ENCODE results near the gene GPR107. TPM values are rescaled to one million over a fixed set of nuclear protein-coding genes. Genes with fewer than 3 reads are reported as not detected.

GPR107 gene
- total and polyA plus RNA-seq, 2 donors (not counting 1 experiment from before 2014, with no cell fraction given): 10.4 to 28.1 TPM

DNA sequence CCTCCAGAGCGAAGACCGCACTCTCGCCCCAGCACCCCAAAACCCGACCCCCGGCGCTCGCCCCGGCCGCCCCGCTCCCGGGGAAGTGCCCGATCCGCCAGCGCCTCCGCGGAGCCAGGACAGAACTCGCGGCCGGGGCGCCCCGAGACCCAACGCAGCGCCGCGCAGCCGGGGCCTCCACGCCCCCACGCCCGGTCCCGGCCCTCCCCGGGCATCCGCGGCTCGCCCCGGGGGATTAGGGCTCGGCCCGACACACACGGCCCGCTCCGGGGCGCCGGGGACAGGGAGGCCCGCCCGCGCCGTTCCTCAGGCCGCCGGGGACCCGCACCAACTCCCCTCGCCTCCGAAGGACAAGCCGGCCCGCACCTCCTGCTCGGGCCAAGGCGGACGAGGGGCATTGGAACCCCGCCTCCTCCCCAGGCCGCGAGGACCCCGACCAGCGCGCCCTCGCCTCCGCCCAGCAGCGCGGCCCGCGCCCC is 11.3 kb upstream of the GPR107 start:
- peaks cover 15% of the 10 kb centered on the region for H4K20me1 ChIP-seq (ENCODE audit: control insufficient read depth, insufficient read depth, low read length, poor library complexity, severe bottlenecking)
- WGBS (ENCODE audit: insufficient coverage): under 1% methylated on average over 68 of the region's 68 CpGs
- H3K27me3 Mint-ChIP-seq: no peaks in the 10 kb centered on the region
- CTCF ChIA-PET: interaction anchor here (0.8 to 1.6 kb wide), 5 partner anchors 11 to 54 kb away, joined by 3 to 5 read pairs (median 4); partner anchors contain the start of gene GPR107
- peak overlapping the region; percentile 74 to 97 (median 95) for H3K4me3 ChIP-seq (ENCODE audit: control extremely low read depth in 1 of 5, extremely low read depth in 1 of 5, insufficient read depth in 1 of 5, low read depth in 2 of 5, low read length in 4 of 5)
- no peaks in the 10 kb centered on the region for H3K9me3 Mint-ChIP-seq (ENCODE audit: insufficient read depth)
- H3K9me3 ChIP-seq (ENCODE audit: control extremely low read depth in 1 of 3, control insufficient read depth in 2 of 3, insufficient read depth in 1 of 3, low read length in 2 of 3): no peaks in the 10 kb centered on the region
- peak overlapping the region; percentile 97 for H3K9ac ChIP-seq (ENCODE audit: low read length)
- no peaks in the 10 kb centered on the region for H3K36me3 ChIP-seq (replicated peaks in 1 of 2; ENCODE audit: control extremely low read depth in 1 of 2, control insufficient read depth in 1 of 2, extremely low read depth in 1 of 2, insufficient read depth in 2 of 2, low read length in 1 of 2)
- POLR2A ChIA-PET: interaction anchor here (0.6 to 7.7 kb wide), 15 partner anchors 12 to 156 kb away, joined by 3 to 107 read pairs (median 3); partner anchors contain the start of gene GPR107
- peak overlapping the region; percentile 64 for H2AFZ ChIP-seq (ENCODE audit: insufficient read depth, low read depth, low read length, poor library complexity, severe bottlenecking)
- peak overlapping the region; percentile 81 to 93 for H3K27ac ChIP-seq (ENCODE audit: low read length in 2 of 2)
- peak overlapping the region; percentile 98 for H3K27ac Mint-ChIP-seq
- DNase-seq (no peak), ATAC-seq (ENCODE audit: low read depth) (peak; percentile 13)
- intact Hi-C loops (cut with micrococcal nuclease): loop anchor here (5.0 kb wide), 3 partner anchors 205 to 1690 kb away; partner anchors contain the start of genes C9orf78, TOR1A and USP20
- H3K4me3 Mint-ChIP-seq: peak overlapping the region; percentile 100
- H3K4me1 ChIP-seq (ENCODE audit: control insufficient read depth in 2 of 2, insufficient read depth in 2 of 2, low read length in 2 of 2): peaks cover 56 to 68% of the 10 kb centered on the region in 2 donors
- H3K27me3 ChIP-seq (replicated peaks in 1 of 4; ENCODE audit: control extremely low read depth in 1 of 4, control insufficient read depth in 3 of 4, insufficient read depth in 4 of 4, low read length in 3 of 4): no peaks in the 10 kb centered on the region
- TF ChIP-seq EZH2 (IDR thresholded peaks at IDR 0.05; ENCODE audit: borderline replicate concordance, insufficient read depth, low read depth, low read length, poor library complexity, severe bottlenecking): no peak
- TF ChIP-seq, protein P1, sequence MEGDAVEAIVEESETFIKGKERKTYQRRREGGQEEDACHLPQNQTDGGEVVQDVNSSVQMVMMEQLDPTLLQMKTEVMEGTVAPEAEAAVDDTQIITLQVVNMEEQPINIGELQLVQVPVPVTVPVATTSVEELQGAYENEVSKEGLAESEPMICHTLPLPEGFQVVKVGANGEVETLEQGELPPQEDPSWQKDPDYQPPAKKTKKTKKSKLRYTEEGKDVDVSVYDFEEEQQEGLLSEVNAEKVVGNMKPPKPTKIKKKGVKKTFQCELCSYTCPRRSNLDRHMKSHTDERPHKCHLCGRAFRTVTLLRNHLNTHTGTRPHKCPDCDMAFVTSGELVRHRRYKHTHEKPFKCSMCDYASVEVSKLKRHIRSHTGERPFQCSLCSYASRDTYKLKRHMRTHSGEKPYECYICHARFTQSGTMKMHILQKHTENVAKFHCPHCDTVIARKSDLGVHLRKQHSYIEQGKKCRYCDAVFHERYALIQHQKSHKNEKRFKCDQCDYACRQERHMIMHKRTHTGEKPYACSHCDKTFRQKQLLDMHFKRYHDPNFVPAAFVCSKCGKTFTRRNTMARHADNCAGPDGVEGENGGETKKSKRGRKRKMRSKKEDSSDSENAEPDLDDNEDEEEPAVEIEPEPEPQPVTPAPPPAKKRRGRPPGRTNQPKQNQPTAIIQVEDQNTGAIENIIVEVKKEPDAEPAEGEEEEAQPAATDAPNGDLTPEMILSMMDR (IDR thresholded peaks at IDR 0.05): no peak
- H3K79me2 ChIP-seq (ENCODE audit: control insufficient read depth, insufficient read depth, low read length): peaks cover 74% of the 10 kb centered on the region
- peak overlapping the region; percentile 96 for H3K4me2 ChIP-seq (replicated peaks; ENCODE audit: low read depth, low read length, poor library complexity, severe bottlenecking)
- H3K4me1 Mint-ChIP-seq: peaks cover 66% of the 10 kb centered on the region
